HepG2 (cell line): Measurements from ENCODE around the gene SNX9. TPM values are rescaled to one million over a fixed set of nuclear protein-coding genes. Genes with fewer than 3 reads are reported as not detected.

Experiments used
- DMTF1 ChIP-seq: sonication (generic); formaldehyde crosslinking; IDR thresholded peaks from 2 replicates; pipeline ENCODE4 v1.4.0; 2020; ENCODE audit warnings: mild to moderate bottlenecking, missing genetic modification reagents
- E2F2 ChIP-seq: sonication (generic); formaldehyde crosslinking; IDR thresholded peaks from 2 replicates; pipeline ENCODE4 v1.4.0; 2020; ENCODE audit warnings: missing genetic modification reagents, borderline replicate concordance
- FOXP4 ChIP-seq: sonication (generic); formaldehyde crosslinking; IDR thresholded peaks from 2 replicates; pipeline ENCODE4 v1.4.0; 2020; ENCODE audit warnings: missing genetic modification reagents
- HOXA9 ChIP-seq: sonication (generic); formaldehyde crosslinking; IDR thresholded peaks from 2 replicates; pipeline ENCODE4 v1.8.1; 2022; ENCODE audit warnings: missing genetic modification reagents, mild to moderate bottlenecking, moderate library complexity, borderline replicate concordance
- KDM2A ChIP-seq: sonication (generic); formaldehyde crosslinking; IDR thresholded peaks from 2 replicates; pipeline ENCODE4 v1.4.0; 2020; ENCODE audit warnings: low read depth, missing genetic modification reagents, borderline replicate concordance
- NFYC ChIP-seq: IDR thresholded peaks from 2 replicates; pipeline ENCODE4 v1.6.1; 2016; ENCODE audit warnings: missing genetic modification reagents, missing compliant biosample characterization
- PHB2 ChIP-seq: fragments of 450-650 bp; IDR thresholded peaks from 2 replicates; pipeline ENCODE4 v1.6.1; 2018; ENCODE audit not compliant: partially characterized antibody
- REL ChIP-seq: sonication (generic); formaldehyde crosslinking; conservative IDR thresholded peaks from 2 replicates; pipeline ENCODE4 v1.8.0; 2022; ENCODE audit warnings: mild to moderate bottlenecking, missing genetic modification reagents, moderate library complexity
- SNAPC2 ChIP-seq: sonication (generic); formaldehyde crosslinking; IDR thresholded peaks from 2 replicates; pipeline ENCODE4 v1.8.1; 2022; ENCODE audit warnings: mild to moderate bottlenecking, missing genetic modification reagents
- SP140L ChIP-seq: sonication (generic); formaldehyde crosslinking; IDR thresholded peaks from 2 replicates; pipeline ENCODE4 v1.4.0; 2020; ENCODE audit warnings: missing genetic modification reagents, borderline replicate concordance
- TEAD3 ChIP-seq: optimal IDR thresholded peaks from 2 replicates; pipeline ENCODE3; 2016; ENCODE audit warnings: borderline replicate concordance
- ZFP62 ChIP-seq: sonication (generic); formaldehyde crosslinking; IDR thresholded peaks from 2 replicates; pipeline ENCODE4 v1.4.0; 2020; ENCODE audit warnings: missing genetic modification reagents
- ZNF30 ChIP-seq: sonication (generic); formaldehyde crosslinking; IDR thresholded peaks from 2 replicates; pipeline ENCODE4 v1.5.0; 2020; ENCODE audit warnings: mild to moderate bottlenecking, missing genetic modification reagents
- ZNF614 ChIP-seq: IDR thresholded peaks from 2 replicates; pipeline ENCODE4 v1.6.1; 2018; ENCODE audit warnings: missing biosample characterization, missing genetic modification reagents, inconsistent platforms, borderline replicate concordance
- ZNF646 ChIP-seq: sonication (generic); formaldehyde crosslinking; IDR thresholded peaks from 2 replicates; pipeline ENCODE4 v1.9.0; 2021; ENCODE audit warnings: mild to moderate bottlenecking, missing genetic modification reagents
- ZNF660 ChIP-seq: sonication (generic); formaldehyde crosslinking; IDR thresholded peaks from 2 replicates; pipeline ENCODE4 v1.5.1; 2020; ENCODE audit warnings: mild to moderate bottlenecking, low read depth, missing genetic modification reagents, borderline replicate concordance
- ZNF792 ChIP-seq: IDR thresholded peaks from 2 replicates; pipeline ENCODE4 v1.6.1; 2016
- polyA plus RNA-seq, 8 experiments: library from polyadenylated mRNA; depleted of rRNA in 3 of 8; stranded (reverse) in 7 of 8; unstranded in 1 of 8; fragments of >200 nt; fragmentation: Illumina TruSeq in 4 of 8; extraction: Trizol in 4 of 8; gene quantifications; 2 replicates each; pipeline versions ENCODE4 v1.2.1 to v1.2.3, GENCODE V29; 2011 to 2016; ENCODE audit warnings: low read depth in 4 of 8, missing spikeins in 1 of 8, mixed read lengths in 1 of 8; ENCODE audit not compliant: insufficient read depth in 1 of 8
- total RNA-seq, 5 experiments: library from RNA; depleted of rRNA; stranded (reverse); fragments of >200 nt; fragmentation: Illumina TruSeq; extraction: Trizol; gene quantifications; 2 replicates each; pipeline ENCODE4 v1.2.3, GENCODE V29; 2016; ENCODE audit warnings: low read depth in 1 of 5

The SNX9 gene
- total and polyA plus RNA-seq, 2 of the 13 experiments (the other 11 are each of a cell fraction or from before 2014, with no cell fraction given): 21.9 to 36.0 TPM

GRCh38 chr6:157985378-157986155 lies 162.5 kb downstream of the SNX9 start (continued):
- TF ChIP-seq REL (CRISPR knock-in tag) (peak; percentile 50; the same call in 1 of the 2 replicates), ZNF614 (CRISPR knock-in tag) (peak; percentile 96), KDM2A (CRISPR knock-in tag) (peak; percentile 62; the same call in 1 of the 2 replicates), ZFP62 (CRISPR knock-in tag) (no peak), ZNF792 (CRISPR knock-in tag) (peak; percentile 96), ZNF660 (no peak), SP140L (CRISPR knock-in tag) (peak; percentile 96), HOXA9 (CRISPR knock-in tag) (no peak), ZNF30 (CRISPR knock-in tag) (no peak), SNAPC2 (CRISPR knock-in tag) (peak; percentile 98), PHB2 (no peak), DMTF1 (CRISPR knock-in tag) (no peak), ZNF646 (CRISPR knock-in tag) (peak; percentile 81), FOXP4 (peak; percentile 100), E2F2 (CRISPR knock-in tag) (no peak; the same call in 1 of the 2 replicates), TEAD3 (CRISPR knock-in tag) (peak; percentile 89), NFYC (CRISPR knock-in tag) (no peak)
